ENCODE data around the gene DHX16.

DNA sequence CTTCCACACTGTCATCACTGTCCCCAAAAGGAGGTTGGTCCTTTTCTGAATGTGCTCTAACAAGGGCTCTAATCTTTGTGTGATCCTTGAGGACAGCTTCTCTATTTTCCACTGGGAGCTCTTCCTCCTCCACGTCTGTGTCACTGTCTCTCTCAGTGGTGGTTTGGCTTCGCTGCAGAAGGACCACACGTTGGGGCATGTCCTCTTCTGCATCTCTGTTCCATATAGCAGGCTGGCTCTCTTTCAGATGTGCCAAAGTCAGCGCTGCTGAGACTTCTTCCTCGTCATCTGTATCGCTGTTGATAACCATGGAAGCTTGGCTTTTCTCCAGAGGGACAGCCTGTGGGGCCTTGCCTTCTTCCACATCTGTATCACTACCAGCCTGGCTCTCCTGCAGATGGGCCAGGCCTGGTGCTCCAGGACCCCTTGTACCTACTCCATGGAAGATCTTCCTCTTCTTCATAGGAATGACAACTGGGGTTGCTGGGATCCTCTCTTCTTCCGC, 39.7 kb upstream of the DHX16 start:
- TF ChIP-seq EZH2 (IDR thresholded peaks at IDR 0.05; ENCODE audit: insufficient read depth, poor library complexity, severe bottlenecking) (no peak), EZH2phosphoT487 (IDR thresholded peaks at IDR 0.05; ENCODE audit: insufficient read depth, low read depth) (no peak)
